ENCODE data around the gene TRIM25.

TRIM25 gene

DNA sequence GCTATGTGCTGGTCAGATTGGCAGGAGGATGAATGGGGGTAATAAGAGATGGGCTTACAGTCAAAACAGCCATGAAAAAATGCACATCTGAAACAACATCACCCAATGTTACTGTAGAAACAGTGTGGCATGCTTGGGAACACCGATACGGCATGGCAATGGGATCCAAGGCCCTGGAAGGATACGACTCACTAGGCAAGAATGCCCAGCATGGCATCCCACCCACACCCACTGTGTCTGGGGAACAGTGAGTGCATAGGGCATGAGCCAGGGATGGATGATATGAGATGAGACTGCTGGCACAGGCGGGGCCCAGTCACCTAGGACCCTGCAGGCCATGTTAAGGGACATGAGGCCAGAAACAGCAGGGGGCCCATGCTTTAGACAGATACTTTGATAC, 11.5 kb downstream of the TRIM25 start:
- Histone ChIP-seq H3K27me3 (ENCODE audit: control insufficient read depth, insufficient read depth, low read length) (no peaks in the 10 kb centered on the region), H3K9me3 (ENCODE audit: control insufficient read depth, insufficient read depth, low read length) (no peaks in the 10 kb centered on the region), H3K36me3 (ENCODE audit: control insufficient read depth, insufficient read depth, low read length) (peaks cover 41% of the 10 kb centered on the region), H3K4me1 (ENCODE audit: control insufficient read depth, insufficient read depth, low read length) (no peaks in the 10 kb centered on the region), H3K4me3 (ENCODE audit: low read depth, low read length) (no peak overlapping the region), H3K9ac (ENCODE audit: low read depth, low read length) (no peak overlapping the region)

DNA sequence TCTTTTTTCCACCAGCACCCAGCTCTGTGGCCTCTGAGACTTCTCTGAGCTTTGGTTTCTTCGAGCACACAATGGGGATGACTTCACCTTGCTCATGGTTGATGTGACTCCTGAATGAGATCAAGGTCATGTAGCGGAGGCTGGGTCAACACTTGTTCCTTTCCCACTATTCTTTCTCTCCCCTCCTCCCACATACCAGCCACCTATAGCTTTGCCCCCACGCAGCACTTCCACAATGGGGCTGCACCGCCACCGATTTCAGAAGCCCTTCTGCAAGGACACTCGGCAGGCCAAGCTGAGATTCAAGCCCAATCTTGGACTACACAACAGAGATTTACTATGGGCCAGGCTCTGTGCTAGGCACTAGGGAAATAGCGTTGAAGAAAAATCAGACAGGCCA, 14.4 kb downstream of the TRIM25 start:
- peaks cover 29% of the 10 kb centered on the region for H3K36me3 ChIP-seq (ENCODE audit: control insufficient read depth, insufficient read depth, low read length)
- no peaks in the 10 kb centered on the region for H3K9me3 ChIP-seq (ENCODE audit: control insufficient read depth, insufficient read depth, low read length)
- no peaks in the 10 kb centered on the region for H3K4me1 ChIP-seq (ENCODE audit: control insufficient read depth, insufficient read depth, low read length)
- H3K27me3 ChIP-seq (ENCODE audit: control insufficient read depth, insufficient read depth, low read length), result no peaks in the 10 kb centered on the region
- H3K9ac ChIP-seq (ENCODE audit: low read depth, low read length), result no peak overlapping the region
- no peak overlapping the region for H3K4me3 ChIP-seq (ENCODE audit: low read depth, low read length)

DNA sequence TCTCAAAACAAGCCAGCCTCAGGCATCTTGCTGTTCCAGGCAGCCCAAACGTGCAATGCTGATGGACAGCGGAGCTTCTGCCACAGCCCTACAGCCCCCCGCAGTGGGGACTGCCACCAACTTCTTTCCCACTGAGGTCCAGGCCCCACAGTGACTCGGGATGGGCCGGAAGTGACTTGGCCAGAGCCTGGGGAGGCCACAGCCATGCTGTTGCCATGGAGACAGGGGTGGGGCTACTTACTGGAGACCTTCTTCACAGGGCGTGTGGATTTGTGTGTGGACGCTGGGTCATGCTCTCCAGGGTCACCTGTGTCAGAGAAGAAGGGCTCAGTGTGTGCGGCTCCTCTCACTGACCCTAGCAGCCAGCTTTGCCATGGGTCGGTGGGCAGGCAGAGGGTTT, 15.0 kb downstream of the TRIM25 start:
- Histone ChIP-seq H3K36me3 (ENCODE audit: control insufficient read depth, insufficient read depth, low read length) (peaks cover 24% of the 10 kb centered on the region), H3K4me3 (ENCODE audit: low read depth, low read length) (no peak overlapping the region), H3K4me1 (ENCODE audit: control insufficient read depth, insufficient read depth, low read length) (no peaks in the 10 kb centered on the region), H3K27me3 (ENCODE audit: control insufficient read depth, insufficient read depth, low read length) (no peaks in the 10 kb centered on the region), H3K9ac (ENCODE audit: low read depth, low read length) (no peak overlapping the region), H3K9me3 (ENCODE audit: control insufficient read depth, insufficient read depth, low read length) (no peaks in the 10 kb centered on the region)

DNA sequence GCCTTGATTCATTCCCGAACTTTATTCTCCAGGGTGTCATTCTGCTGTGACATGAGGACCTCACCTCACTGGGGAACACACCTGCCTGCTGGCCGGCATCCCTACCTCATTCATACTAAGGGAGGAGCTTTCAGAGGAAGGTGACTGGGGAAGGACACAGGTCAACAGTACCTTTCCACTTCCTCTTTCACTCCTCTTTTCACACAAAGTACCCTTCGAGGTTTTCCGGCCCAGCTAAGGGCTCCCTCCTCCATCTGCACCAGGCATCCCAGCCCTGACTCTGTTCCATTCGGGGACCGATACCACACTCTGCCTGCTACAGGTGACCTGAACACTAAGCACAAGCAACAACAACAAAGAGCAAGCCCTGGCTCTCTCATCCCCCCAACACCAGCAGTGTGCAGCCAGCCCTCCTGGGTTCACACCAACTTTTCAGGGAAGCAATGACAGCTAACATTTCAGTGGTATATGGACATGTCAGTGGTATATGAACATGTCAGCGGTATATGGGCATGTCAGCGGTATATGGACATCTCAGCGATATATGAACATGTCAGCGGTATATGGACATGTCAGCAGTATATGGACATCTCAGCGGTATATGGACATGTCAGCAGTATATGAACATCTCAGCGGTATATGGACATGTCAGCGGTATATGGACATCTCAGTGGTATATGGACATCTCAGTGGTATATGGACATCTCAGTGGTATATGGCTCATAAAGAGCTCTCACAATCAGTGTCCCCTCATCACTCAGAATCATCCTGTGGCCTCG, 16.0 kb downstream of the TRIM25 start:
- Histone ChIP-seq H3K27me3 (ENCODE audit: control insufficient read depth, insufficient read depth, low read length) (no peaks in the 10 kb centered on the region), H3K36me3 (ENCODE audit: control insufficient read depth, insufficient read depth, low read length) (peaks cover 30% of the 10 kb centered on the region), H3K4me1 (ENCODE audit: control insufficient read depth, insufficient read depth, low read length) (no peaks in the 10 kb centered on the region), H3K9me3 (ENCODE audit: control insufficient read depth, insufficient read depth, low read length) (no peaks in the 10 kb centered on the region), H3K9ac (ENCODE audit: low read depth, low read length) (no peak overlapping the region), H3K4me3 (ENCODE audit: low read depth, low read length) (no peak overlapping the region)

DNA sequence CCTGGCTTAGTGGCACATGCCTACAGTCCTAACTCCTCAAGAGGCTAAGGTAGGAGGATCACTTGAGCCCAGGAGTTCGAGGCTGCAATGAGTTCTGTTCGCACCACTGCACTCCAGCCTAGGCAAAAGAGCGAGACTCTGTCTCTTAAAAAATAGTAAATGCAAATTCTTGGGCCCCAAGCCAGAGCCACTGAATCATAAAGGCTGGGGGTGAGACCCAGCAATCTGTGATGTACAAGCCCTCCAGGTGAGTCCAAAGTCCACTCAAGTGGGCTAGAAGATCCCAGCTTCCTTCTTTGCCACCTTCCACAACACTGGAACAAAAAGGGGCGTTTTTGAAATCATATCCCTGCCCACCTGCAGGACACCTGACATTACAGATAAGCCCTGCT, 16.9 kb downstream of the TRIM25 start:
- H3K4me3 ChIP-seq (ENCODE audit: low read depth, low read length), result no peak overlapping the region
- H3K36me3 ChIP-seq (ENCODE audit: control insufficient read depth, insufficient read depth, low read length), result peaks cover 24% of the 10 kb centered on the region
- no peak overlapping the region for H3K9ac ChIP-seq (ENCODE audit: low read depth, low read length)
- no peaks in the 10 kb centered on the region for H3K27me3 ChIP-seq (ENCODE audit: control insufficient read depth, insufficient read depth, low read length)
- no peaks in the 10 kb centered on the region for H3K9me3 ChIP-seq (ENCODE audit: control insufficient read depth, insufficient read depth, low read length)
- H3K4me1 ChIP-seq (ENCODE audit: control insufficient read depth, insufficient read depth, low read length), result no peaks in the 10 kb centered on the region

DNA sequence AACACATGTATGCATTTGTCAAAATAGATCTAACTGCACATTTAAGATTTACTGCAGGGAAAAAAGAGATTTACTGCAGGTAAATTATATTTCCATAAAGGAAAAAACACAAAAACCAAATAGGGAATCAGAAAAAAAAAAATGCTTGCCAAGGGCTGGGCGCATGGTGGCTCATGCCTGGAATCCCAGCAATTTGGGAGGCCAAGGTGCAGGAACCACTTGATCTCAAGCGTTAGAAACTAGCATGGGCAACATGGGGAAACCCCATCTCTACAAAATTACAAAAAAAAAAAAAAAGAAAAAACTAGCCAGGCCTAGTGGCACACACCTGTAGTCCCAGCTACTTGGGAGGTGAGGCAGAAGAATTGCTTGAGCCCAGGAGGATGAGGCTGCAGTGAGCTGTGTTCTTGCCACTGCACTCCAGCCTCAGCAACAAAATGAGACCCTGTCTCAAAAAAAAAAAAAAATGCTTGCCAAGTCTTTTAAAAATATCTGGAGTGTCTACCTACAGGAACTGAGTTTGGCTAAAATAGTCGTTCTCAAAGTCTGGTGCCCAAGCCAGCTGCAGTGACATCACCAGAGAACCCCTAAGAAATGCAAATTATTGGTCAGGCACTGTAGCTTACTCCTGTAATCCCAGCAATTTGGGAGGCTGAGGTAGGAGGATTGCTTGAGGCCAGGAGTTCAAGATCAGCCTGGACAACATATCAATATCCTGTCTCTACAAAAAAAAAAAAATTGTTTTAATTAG, 17.5 kb downstream of the TRIM25 start:
- Histone ChIP-seq H3K4me1 (ENCODE audit: control insufficient read depth, insufficient read depth, low read length) (no peaks in the 10 kb centered on the region), H3K9me3 (ENCODE audit: control insufficient read depth, insufficient read depth, low read length) (no peaks in the 10 kb centered on the region), H3K9ac (ENCODE audit: low read depth, low read length) (no peak overlapping the region), H3K27me3 (ENCODE audit: control insufficient read depth, insufficient read depth, low read length) (no peaks in the 10 kb centered on the region), H3K36me3 (ENCODE audit: control insufficient read depth, insufficient read depth, low read length) (peaks cover 24% of the 10 kb centered on the region), H3K4me3 (ENCODE audit: low read depth, low read length) (no peak overlapping the region)

DNA sequence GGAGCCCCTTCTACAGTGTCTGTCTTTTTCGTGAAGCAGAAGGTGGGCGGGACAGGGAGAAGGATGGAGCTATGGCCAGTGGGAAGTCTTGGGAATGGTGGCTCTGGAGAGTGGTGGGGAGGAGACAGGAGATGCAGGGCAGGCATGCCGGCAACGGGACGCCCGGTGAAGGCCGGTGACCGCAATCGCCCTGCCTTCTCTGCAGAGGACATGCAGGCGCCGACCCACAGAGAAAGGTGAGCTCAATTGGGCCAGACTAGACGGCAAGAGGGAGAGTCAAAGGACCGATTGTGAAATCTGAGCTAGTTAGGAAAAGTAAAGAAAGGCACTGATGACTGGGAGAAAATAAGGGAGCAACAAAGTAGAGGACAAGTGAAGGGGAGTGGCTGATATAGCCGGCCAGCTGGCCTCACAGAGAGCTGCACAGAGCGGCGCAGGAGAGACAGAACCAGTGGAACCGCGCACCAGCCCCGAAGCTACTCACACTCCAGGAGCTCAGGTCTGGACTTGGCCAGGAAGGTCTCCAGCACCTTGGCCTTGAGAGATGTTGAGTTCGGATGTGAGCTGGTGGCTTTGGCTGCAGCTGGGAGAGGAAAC, 18.9 kb downstream of the TRIM25 start:
- Histone ChIP-seq H3K4me1 (ENCODE audit: control insufficient read depth, insufficient read depth, low read length) (no peaks in the 10 kb centered on the region), H3K27me3 (ENCODE audit: control insufficient read depth, insufficient read depth, low read length) (no peaks in the 10 kb centered on the region), H3K36me3 (ENCODE audit: control insufficient read depth, insufficient read depth, low read length) (peaks cover 31% of the 10 kb centered on the region), H3K9me3 (ENCODE audit: control insufficient read depth, insufficient read depth, low read length) (no peaks in the 10 kb centered on the region), H3K4me3 (ENCODE audit: low read depth, low read length) (no peak overlapping the region), H3K9ac (ENCODE audit: low read depth, low read length) (no peak overlapping the region)

DNA sequence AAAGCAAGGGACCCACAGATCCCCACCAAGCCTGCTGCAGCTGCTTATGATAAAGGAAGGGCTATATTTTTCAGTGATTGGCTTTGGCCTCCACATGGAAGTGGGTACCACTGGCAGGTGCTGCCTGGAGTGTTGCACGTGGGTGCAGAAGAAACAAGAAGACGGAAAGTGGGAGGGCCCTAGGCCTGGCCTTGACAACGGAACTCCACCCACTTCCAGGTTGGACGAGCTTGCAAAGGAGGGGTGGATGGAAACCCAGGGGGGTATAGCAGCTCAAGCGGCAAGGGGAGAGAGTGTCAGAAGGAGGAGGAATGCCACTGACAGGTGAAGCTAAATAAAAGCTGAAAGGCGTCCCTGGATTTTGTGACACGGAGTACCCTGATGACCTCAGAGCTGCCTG, 20.3 kb downstream of the TRIM25 start:
- no peaks in the 10 kb centered on the region for H3K27me3 ChIP-seq (ENCODE audit: control insufficient read depth, insufficient read depth, low read length)
- peaks cover 24% of the 10 kb centered on the region for H3K36me3 ChIP-seq (ENCODE audit: control insufficient read depth, insufficient read depth, low read length)
- no peak overlapping the region for H3K9ac ChIP-seq (ENCODE audit: low read depth, low read length)
- no peaks in the 10 kb centered on the region for H3K4me1 ChIP-seq (ENCODE audit: control insufficient read depth, insufficient read depth, low read length)
- no peak overlapping the region for H3K4me3 ChIP-seq (ENCODE audit: low read depth, low read length)
- no peaks in the 10 kb centered on the region for H3K9me3 ChIP-seq (ENCODE audit: control insufficient read depth, insufficient read depth, low read length)

DNA sequence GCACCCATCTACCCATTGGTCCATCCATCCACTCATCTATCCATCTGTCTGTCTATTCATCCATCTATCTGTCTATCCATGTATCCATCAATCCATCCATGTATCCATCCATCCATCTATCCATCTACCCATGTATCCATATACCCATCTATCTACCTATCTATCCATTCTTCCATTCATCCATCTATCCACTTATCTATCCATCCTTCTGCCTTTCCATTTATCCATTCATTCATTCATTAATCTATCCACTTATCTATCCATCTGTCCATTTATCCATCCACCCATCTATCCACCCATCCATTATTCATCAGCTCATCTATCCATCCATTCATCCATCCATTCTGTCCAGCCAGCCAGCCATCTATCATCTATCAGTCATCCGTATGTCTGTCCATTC, 21.5 kb downstream of the TRIM25 start:
- Histone ChIP-seq H3K36me3 (ENCODE audit: control insufficient read depth, insufficient read depth, low read length) (peaks cover 25% of the 10 kb centered on the region), H3K4me1 (ENCODE audit: control insufficient read depth, insufficient read depth, low read length) (no peaks in the 10 kb centered on the region), H3K27me3 (ENCODE audit: control insufficient read depth, insufficient read depth, low read length) (no peaks in the 10 kb centered on the region), H3K9ac (ENCODE audit: low read depth, low read length) (no peak overlapping the region), H3K9me3 (ENCODE audit: control insufficient read depth, insufficient read depth, low read length) (peaks cover 5% of the 10 kb centered on the region), H3K4me3 (ENCODE audit: low read depth, low read length) (no peak overlapping the region)

DNA sequence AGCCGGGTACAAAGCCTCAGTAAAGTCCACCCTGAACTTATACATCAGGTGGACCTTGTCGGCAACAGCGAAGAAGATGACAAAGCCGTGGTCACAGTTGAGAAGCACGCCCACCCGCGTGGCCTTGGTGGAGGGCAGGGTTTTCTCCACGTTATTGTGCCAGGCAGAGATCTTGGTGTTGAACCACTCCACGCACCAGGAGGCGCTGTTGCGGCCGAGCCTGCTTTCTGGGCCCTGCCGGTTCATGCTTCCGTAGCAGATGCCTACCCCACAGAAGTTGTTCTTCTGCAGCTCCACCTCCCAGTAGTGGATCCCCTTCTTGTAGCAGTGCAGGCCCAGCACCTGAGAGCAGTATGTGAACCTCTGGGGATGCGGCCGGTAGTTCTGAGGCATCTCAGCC, 22.1 kb downstream of the TRIM25 start:
- Histone ChIP-seq H3K9me3 (ENCODE audit: control insufficient read depth, insufficient read depth, low read length) (peaks cover 5% of the 10 kb centered on the region), H3K27me3 (ENCODE audit: control insufficient read depth, insufficient read depth, low read length) (no peaks in the 10 kb centered on the region), H3K4me1 (ENCODE audit: control insufficient read depth, insufficient read depth, low read length) (no peaks in the 10 kb centered on the region), H3K9ac (ENCODE audit: low read depth, low read length) (no peak overlapping the region), H3K36me3 (ENCODE audit: control insufficient read depth, insufficient read depth, low read length) (peaks cover 28% of the 10 kb centered on the region), H3K4me3 (ENCODE audit: low read depth, low read length) (no peak overlapping the region)

DNA sequence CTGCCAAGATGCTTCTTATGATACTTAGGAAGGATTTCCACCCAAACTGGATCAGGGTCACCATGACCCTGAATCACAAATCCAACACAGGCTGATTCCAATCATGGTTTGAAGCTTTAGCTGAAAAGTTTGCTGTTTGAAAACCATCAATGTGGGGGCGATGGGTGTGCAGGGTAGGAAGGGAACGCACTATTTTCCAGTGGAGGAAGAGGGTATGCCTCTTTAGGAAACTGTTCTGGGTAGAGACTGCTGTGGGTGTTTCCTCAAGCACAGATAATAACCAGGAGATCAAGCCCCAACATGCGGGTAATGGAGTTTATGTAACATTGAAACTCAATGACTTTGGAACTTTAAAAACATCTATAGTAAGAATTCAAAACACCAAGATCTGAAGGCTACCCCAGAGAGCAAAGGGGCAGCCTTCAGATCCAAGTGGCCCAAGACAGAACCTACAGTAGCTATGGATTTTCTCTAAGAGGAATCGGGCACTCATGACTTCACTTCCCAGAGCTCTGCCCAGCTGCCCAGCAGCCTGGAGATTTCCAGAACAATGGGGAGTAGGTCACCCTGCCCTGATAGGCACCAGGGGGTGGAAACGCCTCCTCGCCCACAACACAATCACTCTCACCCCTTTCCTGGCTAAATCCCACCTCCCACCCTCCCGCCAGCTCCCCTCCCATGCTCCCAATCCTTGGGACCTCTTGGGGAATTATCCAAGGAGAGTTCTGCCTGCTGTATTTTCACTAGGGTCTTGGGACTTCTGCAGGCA, 22.8 kb downstream of the TRIM25 start:
- Histone ChIP-seq H3K9me3 (ENCODE audit: control insufficient read depth, insufficient read depth, low read length) (peaks cover 5% of the 10 kb centered on the region), H3K4me1 (ENCODE audit: control insufficient read depth, insufficient read depth, low read length) (no peaks in the 10 kb centered on the region), H3K36me3 (ENCODE audit: control insufficient read depth, insufficient read depth, low read length) (peaks cover 33% of the 10 kb centered on the region), H3K9ac (ENCODE audit: low read depth, low read length) (no peak overlapping the region), H3K4me3 (ENCODE audit: low read depth, low read length) (no peak overlapping the region), H3K27me3 (ENCODE audit: control insufficient read depth, insufficient read depth, low read length) (no peaks in the 10 kb centered on the region)

All from iPS-15b (cell line).